H1 (cell line): ENCODE data around the gene PALD1. TPM values are rescaled to one million over a fixed set of nuclear protein-coding genes. Genes with fewer than 3 reads are reported as not detected.

Experiments used
- CTCF ChIA-PET: fragments of 300-600 bp; sonication (Branson Sonifier 250); formaldehyde crosslinking; loops from one replicate; lab custom pipeline; 2021; ENCODE audit not compliant: partially characterized antibody; lab: Charles Lee
- POLR2A ChIA-PET: fragments of 300-600 bp; sonication (Branson Sonifier 250); formaldehyde crosslinking; loops from one replicate; lab custom pipeline; 2021; ENCODE audit warnings: inconsistent platforms; ENCODE audit not compliant: partially characterized antibody; lab: Charles Lee
- DNase-seq, 2 experiments: peaks; one replicate each; pipeline versions ENCODE4 v3.0.0 to v3.0.0-alpha.2; 2010 to 2022; ENCODE audit warnings: low spot score in 2 of 2, low read depth in 1 of 2, mixed read lengths in 1 of 2
- FAIRE-seq: peaks from 2 replicates; lab custom pipeline; 2011; peaks lifted over from hg19 to GRCh38; lab: Jason Lieb, UNC
- H2AFZ ChIP-seq: 2 replicates; pipeline ENCODE4 v1.8.1; 2012; ENCODE audit warnings: low read length, inconsistent platforms
- H2AK5ac ChIP-seq: 2 replicates; pipeline ENCODE4 v1.6.1; 2013; ENCODE audit warnings: low read depth, low read length
- H2BK120ac ChIP-seq: replicated peaks from 2 replicates; pipeline ENCODE3; 2013; ENCODE audit warnings: low read depth, low read length, inconsistent platforms
- H2BK12ac ChIP-seq: 2 replicates; pipeline ENCODE4 v1.6.1; 2013; ENCODE audit warnings: low read depth, low read length
- H2BK15ac ChIP-seq: 2 replicates; pipeline ENCODE4 v1.6.1; 2013; ENCODE audit warnings: low read length
- H2BK20ac ChIP-seq: 2 replicates; pipeline ENCODE4 v1.6.1; 2013; ENCODE audit warnings: low read length
- H2BK5ac ChIP-seq: 2 replicates; pipeline ENCODE4 v1.6.1; 2013; ENCODE audit warnings: low read depth, low read length
- H3K14ac ChIP-seq: 2 replicates; pipeline ENCODE4 v1.6.1; 2013; ENCODE audit warnings: inconsistent platforms; ENCODE audit not compliant: insufficient read length
- H3K18ac ChIP-seq: 2 replicates; pipeline ENCODE4 v1.6.1; 2013; ENCODE audit warnings: low read length; ENCODE audit errors: extremely low read depth
- H3K23ac ChIP-seq: 2 replicates; pipeline ENCODE4 v1.6.1; 2013; ENCODE audit warnings: inconsistent platforms; ENCODE audit not compliant: insufficient read length
- H3K23me2 ChIP-seq: 2 replicates; pipeline ENCODE4 v1.6.1; 2013; ENCODE audit warnings: low read depth, low read length
- H3K27ac ChIP-seq: 2 replicates; pipeline ENCODE4 v1.6.1; 2011; ENCODE audit warnings: low read depth, low read length, inconsistent platforms
- H3K27me3 ChIP-seq, 4 experiments: replicated peaks in 1 of 4; 1 replicate in 1 of 4; 2 replicates in 3 of 4; pipeline versions ENCODE4 v1.6.1 to v1.8.1; 2011 to 2013; ENCODE audit warnings: low read length in 3 of 4, mild to moderate bottlenecking in 3 of 4, inconsistent platforms in 2 of 4, mixed read lengths in 2 of 4, moderate library complexity in 1 of 4; ENCODE audit not compliant: control insufficient read depth in 3 of 4, insufficient read depth in 3 of 4; ENCODE audit errors: extremely low read depth in 1 of 4
- H3K36me3 ChIP-seq, 4 experiments: 2 replicates each; pipeline versions ENCODE4 v1.6.1 to v1.8.1; 2011 to 2013; ENCODE audit warnings: mild to moderate bottlenecking in 4 of 4, low read length in 3 of 4, moderate library complexity in 2 of 4, control low read depth in 1 of 4, inconsistent platforms in 1 of 4; ENCODE audit not compliant: insufficient read depth in 4 of 4, control insufficient read depth in 2 of 4
- H3K4ac ChIP-seq: replicated peaks from 2 replicates; pipeline ENCODE3; 2013; ENCODE audit warnings: low read length, low read depth, mixed read lengths, inconsistent platforms; ENCODE audit not compliant: insufficient read length
- H3K4me1 ChIP-seq, 4 experiments: replicated peaks in 1 of 4; 1 replicate in 1 of 4; 2 replicates in 3 of 4; pipeline versions ENCODE4 v1.6.1 to v1.8.1; 2011 to 2013; ENCODE audit warnings: low read length in 3 of 4, inconsistent platforms in 2 of 4, mixed read lengths in 1 of 4; ENCODE audit not compliant: insufficient read depth in 4 of 4, control insufficient read depth in 3 of 4
- H3K4me2 ChIP-seq, 2 experiments: 2 replicates each; pipeline versions ENCODE4 v1.6.1 to v1.8.1; 2011 to 2013; ENCODE audit warnings: low read depth in 2 of 2, low read length in 2 of 2, control low read depth in 1 of 2, inconsistent platforms in 1 of 2, mild to moderate bottlenecking in 1 of 2; ENCODE audit not compliant: insufficient read depth in 1 of 2
- H3K4me3 ChIP-seq, 4 experiments: fragments of 200-600, 300-600 bp in 1 of 4; sonication (generic), shearing (Covaris generic), sonication (Bioruptor Twin) in 1 of 4; 2 replicates each; pipeline versions ENCODE4 v1.5.1 to v1.8.1; 2011 to 2016; ENCODE audit warnings: low read length in 4 of 4, low read depth in 3 of 4, control low read depth in 2 of 4, inconsistent platforms in 2 of 4, mild to moderate bottlenecking in 2 of 4, mixed read lengths in 1 of 4, moderate library complexity in 1 of 4; ENCODE audit not compliant: insufficient read depth in 2 of 4; ENCODE audit errors: extremely low read depth in 1 of 4
- H3K56ac ChIP-seq: replicated peaks from 2 replicates; pipeline ENCODE3; 2013; ENCODE audit warnings: low read depth, mild to moderate bottlenecking, mixed read lengths, low read length, inconsistent platforms; ENCODE audit not compliant: insufficient read length
- H3K79me1 ChIP-seq: 2 replicates; pipeline ENCODE4 v1.6.1; 2013; ENCODE audit warnings: low read depth, low read length, control low read depth
- H3K79me2 ChIP-seq, 2 experiments: 2 replicates each; pipeline versions ENCODE4 v1.6.1 to v1.8.1; 2012 to 2013; ENCODE audit warnings: low read length in 2 of 2, mild to moderate bottlenecking in 2 of 2, inconsistent platforms in 1 of 2; ENCODE audit not compliant: insufficient read depth in 2 of 2, control insufficient read depth in 1 of 2
- H3K9ac ChIP-seq, 4 experiments: replicated peaks in 1 of 4; 1 replicate in 1 of 4; 2 replicates in 3 of 4; pipeline versions ENCODE4 v1.6.1 to v1.8.1; 2011 to 2013; ENCODE audit warnings: low read depth in 3 of 4, low read length in 3 of 4, control low read depth in 2 of 4, mild to moderate bottlenecking in 2 of 4, moderate library complexity in 2 of 4, inconsistent platforms in 1 of 4; ENCODE audit errors: extremely low read depth in 1 of 4
- H3K9me3 ChIP-seq, 2 experiments: 2 replicates each; pipeline versions ENCODE4 v1.6.1 to v1.8.1; 2012 to 2013; ENCODE audit warnings: mild to moderate bottlenecking in 2 of 2, moderate library complexity in 2 of 2, control low read depth in 1 of 2, inconsistent platforms in 1 of 2, low read depth in 1 of 2, low read length in 1 of 2, mixed read lengths in 1 of 2; ENCODE audit not compliant: insufficient read depth in 2 of 2
- H4K20me1 ChIP-seq, 2 experiments: replicated peaks in 1 of 2; 2 replicates each; pipeline versions ENCODE3 to v1.8.1; 2011 to 2013; ENCODE audit warnings: inconsistent platforms in 2 of 2, low read length in 2 of 2, mild to moderate bottlenecking in 1 of 2; ENCODE audit not compliant: insufficient read depth in 2 of 2, control insufficient read depth in 1 of 2
- H4K5ac ChIP-seq: 2 replicates; pipeline ENCODE4 v1.6.1; 2013; ENCODE audit warnings: low read length, low read depth, mixed read lengths, inconsistent platforms; ENCODE audit not compliant: insufficient read length
- H4K8ac ChIP-seq: 2 replicates; pipeline ENCODE4 v1.8.0; 2013; ENCODE audit warnings: mild to moderate bottlenecking, moderate library complexity, low read length, inconsistent platforms; ENCODE audit not compliant: insufficient read depth; ENCODE audit errors: extremely low read depth
- H4K91ac ChIP-seq: replicated peaks from 2 replicates; pipeline ENCODE3; 2013; ENCODE audit warnings: low read length, mixed read lengths, inconsistent platforms; ENCODE audit not compliant: insufficient read length
- ASH2L ChIP-seq: fragments of 200-600, 300-600 bp; sonication (generic); IDR thresholded peaks from one replicate; pipeline ENCODE4 v1.7.1; 2017; ENCODE audit warnings: low read length
- CBX5 ChIP-seq: fragments of 300-800, 300-1000 bp; sonication (generic); IDR thresholded peaks from 2 replicates; pipeline ENCODE4 v1.7.1; 2016; ENCODE audit warnings: antibody characterized with exemption, low read length, low read depth
- JUND ChIP-seq: IDR thresholded peaks from 2 replicates; pipeline ENCODE4 v1.6.1; 2011; ENCODE audit warnings: mild to moderate bottlenecking, improper control_type of control experiment, low read length
- WGBS, 2 experiments: shearing (Covaris generic) in 1 of 2; methylation state at CpG; one replicate each; pipeline versions ENCODE4 v1.1.6 to v1.1.7; 2013 to 2015; ENCODE audit warnings: low lambda C conversion rate in 2 of 2, mixed read lengths in 2 of 2, inconsistent platforms in 1 of 2, low coverage in 1 of 2, missing lambda C conversion rate in 1 of 2; ENCODE audit not compliant: insufficient replicate concordance in 2 of 2, insufficient coverage in 1 of 2, insufficient read length in 1 of 2; ENCODE audit errors: extremely low coverage in 1 of 2, missing lambda C conversion rate in 1 of 2; 5-methylcytosine and 5-hydroxymethylcytosine counted together
- polyA plus RNA-seq, 7 experiments: library from polyadenylated mRNA; depleted of rRNA in 3 of 7; stranded (reverse) in 5 of 7; unstranded in 2 of 7; fragments of >200 nt in 5 of 7; fragments of 200-250 nt in 2 of 7; gene quantifications; 1 replicate in 5 of 7; 2 replicates in 1 of 7; 4 replicates in 1 of 7; pipeline versions ENCODE4 v1.2.1 to v1.2.3, GENCODE V29; 2011 to 2013; ENCODE audit warnings: missing spikeins in 2 of 7, mixed read lengths in 2 of 7
- total RNA-seq: library from RNA; stranded (reverse); fragmentation: NEBNext Ultra II Directional; extraction: Animal tissue kit (Norgen Biotek cat#: 25700); gene quantifications from 2 replicates; pipeline ENCODE4 v1.2.1, GENCODE V29; 2021

PALD1 gene
- total and polyA plus RNA-seq, 2 of the 8 experiments (the other 6 are each of a cell fraction or from before 2014, with no cell fraction given), result 13.3 to 32.8 TPM

- no peak overlapping the region for H3K27ac ChIP-seq
- H3K79me2 ChIP-seq, result no peaks in the 10 kb centered on the region
- CTCF ChIA-PET, result interaction anchor here (1.3 to 1.7 kb wide), 2 partner anchors 9 to 53 kb away, joined by 3 to 4 read pairs; no protein-coding TSS in a partner anchor
- H2BK5ac ChIP-seq, result no peak overlapping the region
- H4K8ac ChIP-seq, result no peak overlapping the region
- peaks cover 4% of the 10 kb centered on the region for H3K79me1 ChIP-seq
- 96% methylated on average over 8 of the region's 8 CpGs; no CpG with 5 or more reads in 1 of the 2 experiments for WGBS, 2 experiments
- H2BK15ac ChIP-seq, result no peak overlapping the region
- no peaks in the 10 kb centered on the region for H3K36me3 ChIP-seq
- H3K27me3 ChIP-seq, result no peaks in the 10 kb centered on the region; a peak in 3 of 7 replicates
- no peak overlapping the region for H3K9ac ChIP-seq
- no peak overlapping the region for H4K5ac ChIP-seq
- no peak overlapping the region for H2AFZ ChIP-seq
- DNase-seq, result no peak
- no peak for FAIRE-seq
- no peak overlapping the region for H3K56ac ChIP-seq
- no peak overlapping the region for H4K91ac ChIP-seq
- H3K18ac ChIP-seq, result no peak overlapping the region
- H3K4me2 ChIP-seq, result no peak overlapping the region
- no peaks in the 10 kb centered on the region for H3K9me3 ChIP-seq
- no peak overlapping the region for H3K4ac ChIP-seq
- H3K23me2 ChIP-seq, result no peaks in the 10 kb centered on the region
- no peak overlapping the region for H3K23ac ChIP-seq
- TF ChIP-seq CBX5 (no peak), JUND (no peak), ASH2L (no peak)
- no peak overlapping the region for H2BK12ac ChIP-seq
- POLR2A ChIA-PET, result interaction anchor here (1.2 kb wide), 2 partner anchors 15 to 20 kb away, joined by 3 to 6 read pairs; no protein-coding TSS in a partner anchor
- peaks cover 0 to 5% of the 10 kb centered on the region in 2 experiments for H4K20me1 ChIP-seq
- no peak overlapping the region for H2BK120ac ChIP-seq
- no peak overlapping the region for H2BK20ac ChIP-seq
- peaks cover 0 to 12% (median 8%) of the 10 kb centered on the region in 4 experiments; a peak in 6 of 7 replicates for H3K4me1 ChIP-seq
- H3K4me3 ChIP-seq, result no peak overlapping the region
- H3K14ac ChIP-seq, result no peak overlapping the region
- no peak overlapping the region for H2AK5ac ChIP-seq
Observed at GRCh38 chr10:70514591-70514990, 36.0 kb downstream of the PALD1 start.
